AG10803 (cell line): ENCODE data around the gene NACC1.
A peak's percentile ranks its signal among the peaks of the same experiment; 100 is the strongest.

Experiments used
- DNase-seq: peaks from one replicate; pipeline ENCODE4 v3.0.0; 2010; ENCODE audit warnings: low read depth
- H3K4me3 ChIP-seq: 2 replicates; pipeline ENCODE4 v1.5.1; 2011; ENCODE audit warnings: mild to moderate bottlenecking, low read length, control low read depth
- TF ChIP-seq, protein P1 (sequence below): conservative IDR thresholded peaks from 2 replicates; pipeline ENCODE4 v1.5.1; 2011; ENCODE audit warnings: mild to moderate bottlenecking, low read length, control low read depth, inconsistent platforms

Gene NACC1

DNA sequence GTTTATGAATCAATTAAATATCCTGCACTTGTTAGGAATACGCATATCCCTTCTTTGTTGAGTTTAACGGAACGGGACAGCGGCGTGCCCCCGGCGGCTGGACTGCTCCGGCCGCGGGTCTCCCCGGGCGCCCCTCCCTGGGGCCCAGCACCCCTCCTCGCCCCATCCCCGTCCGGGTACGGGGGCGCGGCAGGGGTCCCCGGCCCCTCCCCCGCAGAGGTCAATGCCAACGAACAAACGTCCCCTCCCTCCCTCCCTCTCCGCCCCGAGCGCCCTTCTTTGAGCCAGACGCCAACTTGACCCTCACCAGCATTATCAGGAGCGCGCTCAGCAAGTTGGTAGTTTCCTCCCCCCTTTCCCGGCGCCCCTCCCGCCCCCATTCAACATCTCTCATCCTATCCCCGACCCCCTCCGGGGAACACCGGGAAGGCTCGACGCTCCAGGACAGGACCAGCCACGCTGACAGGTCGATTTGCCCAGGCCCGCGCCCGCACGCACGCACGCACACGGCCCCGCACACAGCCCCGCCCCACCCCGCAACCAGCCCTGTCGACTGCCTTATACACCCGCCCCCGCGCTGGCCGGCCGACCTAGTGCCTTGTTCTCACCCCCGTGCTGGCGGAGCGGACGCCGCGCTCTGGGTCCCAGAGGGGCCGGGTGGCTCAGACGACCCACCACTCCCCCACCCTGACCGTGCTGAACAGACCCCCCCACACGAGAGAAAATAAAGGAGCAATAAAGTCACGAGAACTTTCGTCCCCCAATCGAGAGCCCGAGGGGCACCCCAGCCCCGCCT, 20.4 kb upstream of the NACC1 start:
- no peak overlapping the region for H3K4me3 ChIP-seq
- TF ChIP-seq, protein P1, sequence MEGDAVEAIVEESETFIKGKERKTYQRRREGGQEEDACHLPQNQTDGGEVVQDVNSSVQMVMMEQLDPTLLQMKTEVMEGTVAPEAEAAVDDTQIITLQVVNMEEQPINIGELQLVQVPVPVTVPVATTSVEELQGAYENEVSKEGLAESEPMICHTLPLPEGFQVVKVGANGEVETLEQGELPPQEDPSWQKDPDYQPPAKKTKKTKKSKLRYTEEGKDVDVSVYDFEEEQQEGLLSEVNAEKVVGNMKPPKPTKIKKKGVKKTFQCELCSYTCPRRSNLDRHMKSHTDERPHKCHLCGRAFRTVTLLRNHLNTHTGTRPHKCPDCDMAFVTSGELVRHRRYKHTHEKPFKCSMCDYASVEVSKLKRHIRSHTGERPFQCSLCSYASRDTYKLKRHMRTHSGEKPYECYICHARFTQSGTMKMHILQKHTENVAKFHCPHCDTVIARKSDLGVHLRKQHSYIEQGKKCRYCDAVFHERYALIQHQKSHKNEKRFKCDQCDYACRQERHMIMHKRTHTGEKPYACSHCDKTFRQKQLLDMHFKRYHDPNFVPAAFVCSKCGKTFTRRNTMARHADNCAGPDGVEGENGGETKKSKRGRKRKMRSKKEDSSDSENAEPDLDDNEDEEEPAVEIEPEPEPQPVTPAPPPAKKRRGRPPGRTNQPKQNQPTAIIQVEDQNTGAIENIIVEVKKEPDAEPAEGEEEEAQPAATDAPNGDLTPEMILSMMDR: no peak
- DNase-seq: no peak

DNA sequence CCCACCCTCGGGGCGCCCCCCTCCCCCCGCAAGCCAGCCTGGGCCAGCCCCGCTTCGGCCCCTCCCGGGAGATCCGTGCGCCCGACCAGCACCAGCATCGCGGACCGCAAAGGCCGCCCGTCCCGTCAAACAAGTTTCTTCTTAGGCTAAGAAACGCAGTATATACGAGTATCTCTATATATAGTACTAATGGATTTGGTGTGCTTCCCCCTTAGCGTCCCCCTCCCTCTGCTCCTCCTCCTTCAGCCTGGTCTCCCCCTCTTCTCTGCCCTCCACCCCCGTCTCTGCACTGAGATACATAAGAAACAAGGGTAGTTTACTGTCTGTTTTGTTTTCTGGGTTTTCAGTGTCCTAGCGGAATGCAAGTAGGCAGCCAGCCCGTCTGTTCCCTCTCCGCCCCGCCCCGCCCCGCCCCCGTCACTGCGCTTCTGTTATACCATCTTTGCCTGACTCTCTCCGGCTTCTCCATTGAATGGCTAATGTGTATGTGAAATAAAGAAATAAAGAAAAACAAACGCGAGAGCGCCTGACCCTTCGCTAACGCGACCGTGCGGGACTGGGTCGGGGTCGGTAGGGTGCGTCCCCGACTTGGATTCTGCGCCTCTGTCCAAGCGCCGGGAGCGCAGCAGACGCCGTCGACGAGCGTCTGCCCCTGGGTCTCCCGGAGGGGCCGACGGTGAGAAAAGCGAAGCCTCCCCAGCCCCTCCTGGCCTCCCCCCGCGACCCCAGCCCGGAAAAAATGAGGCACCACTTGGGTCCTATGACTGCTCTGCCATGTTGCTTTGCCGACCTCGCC, 19.6 kb upstream of the NACC1 start:
- H3K4me3 ChIP-seq: no peak overlapping the region; the same call in 1 of the 2 replicates
- DNase-seq: peak; percentile 78
- TF ChIP-seq, protein P1: no peak

DNA sequence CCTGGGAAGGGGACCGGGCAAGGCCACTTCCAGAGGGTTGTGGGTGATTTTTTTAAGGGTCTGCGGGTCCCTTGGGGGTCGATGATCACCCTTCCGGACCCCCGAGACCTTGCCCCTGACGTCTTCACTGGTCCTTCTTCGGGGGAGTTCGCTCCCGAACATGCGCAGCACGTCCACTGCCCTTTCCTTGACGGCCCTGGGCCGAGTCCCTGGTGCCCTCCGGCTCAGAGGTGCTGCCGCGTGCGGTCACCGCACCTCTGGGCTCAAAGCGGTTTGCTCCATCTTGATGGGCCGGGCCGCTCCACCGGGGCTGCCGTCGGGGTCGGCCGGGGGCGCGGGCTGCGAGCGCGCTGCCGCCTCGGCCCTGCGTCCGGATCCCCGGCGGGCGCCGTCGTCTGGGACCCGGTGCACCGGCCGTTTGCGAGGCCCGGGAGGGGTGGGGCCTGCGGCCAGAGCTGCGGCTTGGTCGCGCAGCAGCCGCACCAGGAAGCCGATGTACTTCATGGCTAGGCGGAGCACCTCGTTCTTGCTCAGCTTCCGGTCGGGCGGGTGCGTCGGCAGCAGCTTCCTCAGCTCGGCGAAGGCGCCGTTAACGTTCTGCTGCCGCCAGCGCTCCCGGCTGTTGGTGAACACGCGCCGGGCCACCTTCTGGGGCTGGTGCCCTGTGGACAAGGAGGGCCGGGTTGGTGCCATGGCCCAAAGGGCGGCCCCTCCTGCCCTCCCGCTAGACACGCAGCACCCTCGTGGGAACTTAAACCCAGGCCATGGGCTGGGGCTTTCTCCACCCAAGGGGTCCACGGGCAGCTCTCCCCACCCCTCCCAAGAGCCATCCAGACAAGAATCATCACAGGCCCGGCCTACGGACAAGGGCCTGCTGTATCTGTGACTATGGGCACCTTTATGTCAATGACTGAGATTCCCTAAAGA, 18.7 kb upstream of the NACC1 start:
- peak; percentile 71 for DNase-seq
- H3K4me3 ChIP-seq: no peak overlapping the region
- TF ChIP-seq, protein P1: no peak

DNA sequence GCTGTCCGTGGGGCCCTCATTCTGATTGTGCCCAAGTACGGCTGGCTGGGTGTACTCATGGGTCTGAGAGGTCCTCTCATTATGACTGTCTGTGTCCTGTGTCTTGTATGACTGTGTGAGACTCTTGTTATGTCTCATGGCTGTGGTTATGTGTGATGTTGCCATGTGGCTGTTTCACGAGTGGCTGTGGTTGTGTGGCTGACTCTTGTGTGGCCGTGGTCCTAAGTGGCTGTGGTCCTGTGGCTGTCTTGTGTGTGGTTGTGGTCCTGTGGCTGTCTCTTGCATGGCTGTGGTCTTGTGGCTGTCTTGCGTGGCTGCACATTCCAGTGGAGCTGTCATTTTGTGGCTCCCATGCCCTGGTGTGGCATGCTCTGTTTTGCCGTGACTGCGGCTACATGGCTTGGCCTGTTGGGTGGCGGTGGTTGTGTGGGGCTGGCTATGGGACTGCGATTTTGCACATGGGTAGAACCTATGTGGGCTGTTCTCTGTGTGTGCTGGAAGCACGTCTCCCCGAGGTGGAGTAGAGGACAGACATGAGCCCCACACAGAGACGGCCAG, 18.0 kb upstream of the NACC1 start:
- no peak overlapping the region for H3K4me3 ChIP-seq
- peak; percentile 60 for DNase-seq
- TF ChIP-seq, protein P1: no peak

DNA sequence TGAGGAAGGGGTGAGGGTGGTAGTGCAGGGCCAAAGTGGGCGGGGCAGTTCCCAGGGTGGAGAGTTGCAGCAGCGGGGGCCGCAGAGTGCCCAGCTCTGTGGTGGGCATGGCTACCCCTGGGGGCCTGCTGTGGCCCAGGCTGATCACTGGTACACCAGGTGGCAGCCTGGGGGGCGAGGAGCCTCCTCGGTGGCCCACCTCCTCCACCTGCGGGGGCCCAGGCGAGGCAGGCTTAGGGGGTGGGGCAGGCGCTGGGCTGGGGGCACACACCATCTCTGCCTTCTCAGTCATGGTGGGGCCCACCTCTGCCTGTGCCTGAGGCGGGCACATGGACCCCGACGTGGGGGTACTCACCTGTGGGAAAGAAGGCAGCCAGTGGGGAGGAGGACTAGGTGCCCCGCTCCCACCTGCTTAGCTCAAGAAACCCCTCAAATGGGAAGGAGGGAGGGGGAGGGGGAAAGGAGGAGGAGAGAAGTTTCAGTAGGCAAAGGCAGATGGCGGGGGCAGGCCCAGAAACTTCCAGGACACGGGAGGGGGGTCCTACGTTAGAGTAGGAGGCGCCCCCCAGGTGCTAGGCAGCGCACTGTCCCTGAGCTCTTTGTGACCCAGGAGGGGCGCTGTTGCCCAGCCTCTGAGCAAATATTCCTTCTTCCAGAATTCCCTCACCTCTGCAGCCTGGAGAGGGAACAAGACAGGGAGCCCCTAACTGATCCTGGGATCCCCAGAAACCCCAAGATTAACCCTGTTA, 17.0 kb upstream of the NACC1 start:
- TF ChIP-seq, protein P1: peak; percentile 31
- DNase-seq: no peak

More for the DNA sequence above, 17.0 kb upstream of the NACC1 start:
- H3K4me3 ChIP-seq: no peak overlapping the region
